BLaER1 (cell line): ENCODE measurements around the gene SMIM38.
"Not testable (repeated sequence)": the region's sequence is repeated elsewhere in the genome, so short reads cannot be mapped to it uniquely, and the experiment has no call there.

ENCODE experiments used
- H3K27ac ChIP-seq: shearing (Covaris generic); formaldehyde crosslinking; 2 replicates; pipeline ENCODE4 v1.8.1; 2022
- H3K27me3 ChIP-seq: shearing (Covaris generic); formaldehyde crosslinking; 2 replicates; pipeline ENCODE4 v1.8.1; 2022
- H3K36me3 ChIP-seq: shearing (Covaris generic); formaldehyde crosslinking; 2 replicates; pipeline ENCODE4 v1.8.1; 2022
- H3K4me1 ChIP-seq: shearing (Covaris generic); formaldehyde crosslinking; 2 replicates; pipeline ENCODE4 v1.8.1; 2022
- H3K4me2 ChIP-seq: shearing (Covaris generic); formaldehyde crosslinking; 2 replicates; pipeline ENCODE4 v1.8.1; 2022
- H3K4me3 ChIP-seq: shearing (Covaris generic); formaldehyde crosslinking; 2 replicates; pipeline ENCODE4 v1.8.1; 2022
- H3K9ac ChIP-seq: shearing (Covaris generic); formaldehyde crosslinking; 2 replicates; pipeline ENCODE4 v1.8.1; 2022
- H3K9me3 ChIP-seq: shearing (Covaris generic); formaldehyde crosslinking; 2 replicates; pipeline ENCODE4 v1.8.1; 2022
- H4K20me1 ChIP-seq: shearing (Covaris generic); formaldehyde crosslinking; 2 replicates; pipeline ENCODE4 v1.8.1; 2022
- Cebpa-rat ChIP-seq: shearing (Covaris generic); IDR thresholded peaks from 2 replicates; pipeline ENCODE4 v1.8.1; 2022

Gene SMIM38

GRCh38 chr11:69136471-69136870, 19.3 kb upstream of the SMIM38 start:
- no peak for TF ChIP-seq Cebpa-rat
- no peak overlapping the region for H3K4me3 ChIP-seq
- H3K36me3 ChIP-seq, result peaks cover 20% of the 10 kb centered on the region; the same call in 1 of the 2 replicates
- no peak overlapping the region for H3K27ac ChIP-seq
- H3K27me3 ChIP-seq, result no peaks in the 10 kb centered on the region
- H3K4me1 ChIP-seq, result peaks cover 34% of the 10 kb centered on the region
- H4K20me1 ChIP-seq, result no peaks in the 10 kb centered on the region
- no peak overlapping the region for H3K9ac ChIP-seq
- no peak overlapping the region for H3K4me2 ChIP-seq
- peaks cover 59% of the 10 kb centered on the region for H3K9me3 ChIP-seq

DNA sequence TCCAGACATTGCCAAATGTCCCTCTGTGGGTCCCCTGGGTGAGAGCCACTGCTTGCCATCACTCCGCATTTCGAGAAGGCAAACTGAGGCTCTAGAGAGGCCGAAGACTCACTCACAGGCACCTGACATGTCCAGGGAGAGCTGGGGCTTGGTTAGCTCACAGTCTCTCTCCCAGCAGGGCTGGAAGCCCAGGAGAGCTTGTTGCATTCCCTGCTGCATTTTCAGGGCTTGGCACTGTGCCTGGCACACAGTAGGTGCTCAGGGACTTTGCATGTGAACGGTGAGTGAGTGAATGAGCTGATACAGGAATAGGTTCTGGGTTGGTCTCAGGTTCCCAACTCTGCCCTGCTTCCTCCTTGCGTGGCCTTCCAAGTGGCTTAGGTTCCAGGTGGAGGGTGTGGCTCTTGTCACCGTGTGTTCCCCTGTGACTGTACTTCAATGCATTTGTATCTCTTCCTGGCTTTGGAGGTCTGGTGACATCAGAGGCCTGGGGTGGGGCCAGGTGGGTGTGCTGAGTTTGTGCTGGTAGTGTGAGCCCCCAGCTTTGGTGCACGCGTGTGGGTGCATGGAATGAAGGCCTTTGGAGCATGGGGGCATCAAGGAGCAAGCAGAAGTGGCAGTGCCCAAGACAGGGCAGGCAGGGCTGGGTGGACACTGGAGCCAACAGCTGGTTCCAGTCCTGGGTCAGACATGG, 18.4 kb upstream of the SMIM38 start:
- Histone ChIP-seq H3K4me2 (no peak overlapping the region), H4K20me1 (no peaks in the 10 kb centered on the region), H3K27ac (no peak overlapping the region), H3K9me3 (peaks cover 66% of the 10 kb centered on the region), H3K36me3 (peaks cover 20% of the 10 kb centered on the region; the same call in 1 of the 2 replicates), H3K9ac (no peak overlapping the region), H3K4me3 (no peak overlapping the region), H3K27me3 (no peaks in the 10 kb centered on the region), H3K4me1 (peaks cover 32% of the 10 kb centered on the region)
- no peak for TF ChIP-seq Cebpa-rat

GRCh38 chr11:69138265-69138664, 17.5 kb upstream of the SMIM38 start:
- Histone ChIP-seq H4K20me1 (no peaks in the 10 kb centered on the region), H3K4me3 (no peak overlapping the region), H3K4me1 (peaks cover 32% of the 10 kb centered on the region), H3K27ac (no peak overlapping the region), H3K9me3 (peaks cover 66% of the 10 kb centered on the region), H3K27me3 (no peaks in the 10 kb centered on the region), H3K36me3 (peaks cover 23% of the 10 kb centered on the region; the same call in 1 of the 2 replicates), H3K4me2 (no peak overlapping the region), H3K9ac (no peak overlapping the region)
- peak; percentile 65 for TF ChIP-seq Cebpa-rat

DNA sequence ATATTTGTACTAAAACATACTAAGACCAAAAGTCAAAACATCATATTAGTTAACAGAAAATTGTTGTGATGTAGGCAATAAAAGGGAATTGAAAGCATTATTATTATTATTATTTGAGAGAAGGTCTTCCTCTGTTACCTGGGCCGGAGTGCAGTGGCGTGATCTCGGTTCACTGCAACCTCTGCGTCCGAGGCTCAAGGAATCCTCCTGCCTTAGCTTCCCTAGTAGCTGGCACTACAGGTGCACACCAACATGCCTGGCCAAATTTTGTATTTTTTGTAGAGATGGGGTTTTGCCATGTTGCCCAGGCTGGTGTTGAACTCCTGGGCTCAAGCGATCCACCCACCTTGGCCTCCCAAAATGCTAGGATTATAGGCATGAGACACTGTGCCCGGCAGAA, 15.6 kb upstream of the SMIM38 start:
- not testable (repeated sequence) for H3K27ac ChIP-seq, H3K4me3 ChIP-seq, H3K9ac ChIP-seq, H3K27me3 ChIP-seq, H3K4me2 ChIP-seq, H4K20me1 ChIP-seq
- Histone ChIP-seq H3K9me3 (peaks cover 66% of the 10 kb centered on the region), H3K36me3 (peaks cover 19% of the 10 kb centered on the region; the same call in 1 of the 2 replicates), H3K4me1 (peaks cover 22% of the 10 kb centered on the region)

GRCh38 chr11:69140635-69141034, 15.1 kb upstream of the SMIM38 start:
- Histone ChIP-seq H3K27me3 (no peaks in the 10 kb centered on the region), H3K9ac (no peak overlapping the region), H3K4me1 (peaks cover 18% of the 10 kb centered on the region; the same call in 1 of the 2 replicates), H3K4me3 (no peak overlapping the region), H3K27ac (no peak overlapping the region), H3K9me3 (peaks cover 66% of the 10 kb centered on the region), H3K4me2 (no peak overlapping the region), H3K36me3 (peaks cover 15% of the 10 kb centered on the region; the same call in 1 of the 2 replicates), H4K20me1 (no peaks in the 10 kb centered on the region)
- TF ChIP-seq Cebpa-rat, result peak; percentile 15; the same call in 1 of the 2 replicates

- TF ChIP-seq Cebpa-rat, result no peak
- no peak overlapping the region for H3K4me2 ChIP-seq
Measured at GRCh38 chr11:69141742-69142141, 14.0 kb upstream of the SMIM38 start.

GRCh38 chr11:69142895-69143294, 12.8 kb upstream of the SMIM38 start:
- Histone ChIP-seq H3K27ac (no peak overlapping the region), H3K36me3 (peaks cover 9% of the 10 kb centered on the region; the same call in 1 of the 2 replicates), H3K27me3 (no peaks in the 10 kb centered on the region), H3K9ac (no peak overlapping the region), H3K4me2 (no peak overlapping the region), H3K9me3 (peaks cover 72% of the 10 kb centered on the region), H3K4me3 (no peak overlapping the region), H3K4me1 (peaks cover 16% of the 10 kb centered on the region; the same call in 1 of the 2 replicates), H4K20me1 (no peaks in the 10 kb centered on the region)
- no peak for TF ChIP-seq Cebpa-rat

More at GRCh38 chr11:69141742-69142141, 14.0 kb upstream of the SMIM38 start:
- Histone ChIP-seq H3K9ac (no peak overlapping the region), H4K20me1 (no peaks in the 10 kb centered on the region), H3K9me3 (peaks cover 66% of the 10 kb centered on the region), H3K4me3 (no peak overlapping the region), H3K36me3 (peaks cover 10% of the 10 kb centered on the region; the same call in 1 of the 2 replicates), H3K27ac (no peak overlapping the region), H3K27me3 (no peaks in the 10 kb centered on the region), H3K4me1 (peaks cover 15% of the 10 kb centered on the region; the same call in 1 of the 2 replicates)

- Histone ChIP-seq H3K36me3 (peaks cover 9% of the 10 kb centered on the region; the same call in 1 of the 2 replicates), H3K9ac (no peak overlapping the region), H4K20me1 (no peaks in the 10 kb centered on the region), H3K4me3 (no peak overlapping the region), H3K27me3 (no peaks in the 10 kb centered on the region), H3K9me3 (peaks cover 72% of the 10 kb centered on the region), H3K4me2 (no peak overlapping the region), H3K27ac (no peak overlapping the region), H3K4me1 (peaks cover 31% of the 10 kb centered on the region)
- TF ChIP-seq Cebpa-rat, result no peak
Measured at GRCh38 chr11:69144316-69145049, 11.3 kb upstream of the SMIM38 start.

DNA sequence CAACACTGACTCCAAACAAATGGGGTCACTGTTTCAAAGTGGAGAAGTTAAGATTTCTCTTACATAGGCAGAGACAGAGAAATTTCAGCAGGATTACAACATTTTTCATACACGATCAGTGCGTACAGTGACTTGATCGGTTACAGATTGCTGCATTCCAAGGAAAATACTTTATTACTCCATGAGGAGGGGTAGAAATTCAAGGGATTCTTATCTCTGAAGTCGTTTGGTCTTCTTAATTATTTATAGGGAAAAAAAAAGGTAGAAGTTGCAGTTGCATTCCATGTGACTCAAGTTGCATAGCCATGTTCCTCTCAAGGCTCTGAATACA, 10.7 kb upstream of the SMIM38 start:
- peaks cover 77% of the 10 kb centered on the region for H3K9me3 ChIP-seq
- H3K4me3 ChIP-seq, result no peak overlapping the region
- H3K27me3 ChIP-seq, result no peaks in the 10 kb centered on the region
- H3K4me1 ChIP-seq, result peaks cover 31% of the 10 kb centered on the region
- H3K4me2 ChIP-seq, result no peak overlapping the region
- H3K9ac ChIP-seq, result no peak overlapping the region
- TF ChIP-seq Cebpa-rat, result no peak
- no peak overlapping the region for H3K27ac ChIP-seq
- peaks cover 9% of the 10 kb centered on the region; the same call in 1 of the 2 replicates for H3K36me3 ChIP-seq
- H4K20me1 ChIP-seq, result no peaks in the 10 kb centered on the region

- H3K9me3 ChIP-seq, result peaks cover 66% of the 10 kb centered on the region
- H4K20me1 ChIP-seq, result no peaks in the 10 kb centered on the region; the same call in 1 of the 2 replicates
- no peak overlapping the region for H3K9ac ChIP-seq
- H3K36me3 ChIP-seq, result peaks cover 5% of the 10 kb centered on the region; the same call in 1 of the 2 replicates
- H3K27ac ChIP-seq, result no peak overlapping the region
- H3K4me2 ChIP-seq, result peak overlapping the region; percentile 65
- TF ChIP-seq Cebpa-rat, result no peak
- no peaks in the 10 kb centered on the region for H3K27me3 ChIP-seq
- no peak overlapping the region for H3K4me3 ChIP-seq
- peaks cover 17% of the 10 kb centered on the region for H3K4me1 ChIP-seq
Measured at GRCh38 chr11:69148377-69148762, 7.4 kb upstream of the SMIM38 start.
